ENCODE measurements around the gene SAMD5. TPM values are rescaled to one million over a fixed set of nuclear protein-coding genes. Genes with fewer than 3 reads are reported as not detected.
A peak's percentile ranks its signal among the peaks of the same experiment; 100 is the strongest.

SAMD5 gene
- total RNA-seq = 7.3 TPM

DNA sequence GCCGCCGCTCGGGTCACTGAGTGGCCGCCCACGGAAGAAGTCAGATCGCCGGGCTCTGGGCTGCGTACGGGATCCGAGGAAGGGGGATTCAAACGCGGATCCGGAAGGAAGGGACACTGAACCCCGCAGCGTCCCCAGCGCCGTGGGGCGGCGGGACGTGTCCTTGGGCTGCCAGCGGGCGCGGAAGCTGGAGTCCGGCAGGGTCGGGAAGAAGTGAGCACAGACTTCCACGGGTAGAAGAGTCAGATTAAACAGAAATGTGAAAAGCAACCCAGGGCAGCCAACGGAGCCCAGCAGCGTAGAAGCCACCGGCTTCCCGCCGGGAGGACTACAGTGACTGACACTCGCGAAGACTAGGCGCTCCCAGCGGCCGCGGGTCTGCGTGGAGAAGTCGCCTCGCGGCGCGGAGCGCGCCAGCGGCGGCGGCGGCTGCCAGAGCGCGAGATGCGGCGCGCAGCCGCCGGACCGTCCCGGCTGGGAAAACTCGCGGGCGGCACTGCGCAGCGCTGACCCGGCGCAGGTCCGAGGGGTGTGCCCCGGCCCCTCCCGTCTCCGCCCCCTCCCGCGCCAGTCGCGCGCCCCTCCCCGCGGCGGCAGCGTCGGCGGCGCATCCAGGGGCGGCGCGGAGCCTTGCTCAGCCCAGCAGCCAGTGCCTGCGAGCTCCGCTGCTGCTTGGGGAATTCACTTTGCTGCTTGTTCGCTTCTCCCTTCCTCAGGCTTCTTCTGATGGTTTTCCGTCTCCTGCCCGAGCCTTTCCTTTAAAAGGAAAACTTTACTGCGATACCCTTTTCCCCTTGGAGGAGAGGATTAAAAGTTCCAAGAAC lies at the start of gene SAMD5:
Gene SAMD5 (plus strand): TSS at position 649 of the 824 bp plus-strand sequence. CDS start 239 bp downstream, outside the sequence.
- peak; percentile 60 for DNase-seq (ENCODE audit: low spot score)

DNA sequence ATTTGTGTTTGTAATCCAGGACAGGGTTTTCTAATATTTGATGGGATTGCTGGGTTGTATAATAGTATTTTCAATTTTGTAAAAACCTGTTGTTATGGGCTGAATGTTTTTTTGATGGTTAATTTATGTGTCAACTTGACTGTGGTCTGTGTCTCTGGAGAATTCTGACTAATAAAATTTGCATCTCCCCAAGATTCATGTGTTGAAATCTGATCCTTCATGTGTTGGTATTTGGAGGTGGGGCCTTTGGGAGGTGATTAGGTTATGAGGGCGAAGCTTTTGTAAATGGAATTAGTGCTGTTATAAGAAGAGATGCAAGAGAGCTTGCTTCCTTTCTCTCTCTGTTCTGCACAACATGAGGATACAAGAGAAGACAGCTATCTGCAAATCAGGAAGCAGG lies 48.7 kb upstream of the SAMD5 start:
- DNase-seq (ENCODE audit: low spot score) = no peak

DNA sequence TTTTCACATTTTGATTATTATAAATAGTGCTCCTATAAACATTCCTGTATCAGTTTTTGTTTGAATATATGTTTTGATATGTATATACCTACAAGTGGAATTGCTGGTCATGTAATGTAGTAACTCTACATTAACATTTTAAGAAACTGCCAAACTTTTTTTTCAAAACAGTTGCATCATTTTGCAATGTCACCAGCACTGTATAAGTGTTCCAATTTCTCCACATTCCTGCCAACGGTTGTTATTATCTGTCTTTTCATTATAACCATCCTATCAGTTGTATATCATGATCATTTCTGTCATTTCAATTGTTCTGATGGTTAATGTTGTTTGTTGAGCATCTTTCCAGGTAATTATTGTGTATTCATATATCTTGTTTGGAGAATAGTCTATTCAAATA lies 44.8 kb upstream of the SAMD5 start:
- no peak for DNase-seq (ENCODE audit: low spot score)

DNA sequence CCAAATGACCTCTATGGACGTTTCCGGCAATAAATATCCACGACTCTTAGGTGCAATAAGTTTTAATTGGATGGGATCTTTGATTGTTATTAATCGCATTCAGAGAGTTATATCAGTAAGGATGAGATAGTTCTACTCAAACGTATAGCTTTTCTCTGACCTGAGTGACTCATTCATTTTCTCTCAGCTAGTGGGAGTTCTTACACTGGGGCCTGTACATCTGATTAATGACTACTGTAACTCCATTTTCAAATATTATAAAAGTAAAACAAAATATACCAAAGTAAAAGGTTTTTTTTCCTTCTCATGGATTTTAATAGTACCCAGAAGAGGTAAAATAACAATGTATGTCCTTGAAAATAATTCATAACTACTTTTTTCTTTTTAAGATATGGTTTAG lies 41.1 kb upstream of the SAMD5 start:
- DNase-seq (ENCODE audit: low spot score) = no peak

DNA sequence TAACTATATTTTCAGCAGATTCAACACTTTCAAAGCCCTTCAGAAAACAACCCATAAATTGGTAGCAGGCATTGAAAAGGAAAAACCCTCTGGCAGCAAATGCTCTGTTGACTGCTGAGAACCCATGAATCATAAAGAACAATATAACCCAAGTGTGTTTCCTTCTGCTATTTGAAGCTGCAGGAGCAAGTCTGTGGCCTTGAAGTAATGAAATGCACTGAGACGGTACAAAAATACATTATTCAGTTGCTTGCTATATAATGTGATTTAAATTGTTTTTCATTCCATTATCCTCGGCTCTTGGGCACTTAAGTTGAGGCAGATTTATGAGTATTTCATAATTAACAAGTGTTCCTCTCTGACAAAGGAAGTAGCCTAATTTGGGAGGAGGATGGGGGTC lies 40.6 kb upstream of the SAMD5 start:
- DNase-seq (ENCODE audit: low spot score) = no peak

DNA sequence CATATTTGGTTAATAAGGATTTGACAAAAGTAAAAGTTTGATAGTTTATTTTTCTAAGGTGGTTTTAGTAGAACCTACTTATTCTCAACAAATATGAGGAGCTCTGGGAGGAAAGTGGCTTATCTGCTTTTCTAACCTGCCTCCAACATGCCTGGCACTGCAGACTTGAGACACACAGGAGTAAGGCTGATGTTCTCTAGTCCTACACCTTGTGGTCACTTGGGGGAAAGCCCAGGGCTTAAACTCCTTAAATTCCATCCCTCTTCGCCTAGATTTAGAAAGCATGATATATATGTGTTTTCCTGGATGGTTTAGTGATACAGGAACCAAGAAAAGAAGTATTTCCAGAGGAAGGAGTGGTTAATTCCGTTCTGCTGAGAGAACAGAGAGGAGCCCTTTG lies 39.9 kb upstream of the SAMD5 start:
- DNase-seq (ENCODE audit: low spot score) = no peak

DNA sequence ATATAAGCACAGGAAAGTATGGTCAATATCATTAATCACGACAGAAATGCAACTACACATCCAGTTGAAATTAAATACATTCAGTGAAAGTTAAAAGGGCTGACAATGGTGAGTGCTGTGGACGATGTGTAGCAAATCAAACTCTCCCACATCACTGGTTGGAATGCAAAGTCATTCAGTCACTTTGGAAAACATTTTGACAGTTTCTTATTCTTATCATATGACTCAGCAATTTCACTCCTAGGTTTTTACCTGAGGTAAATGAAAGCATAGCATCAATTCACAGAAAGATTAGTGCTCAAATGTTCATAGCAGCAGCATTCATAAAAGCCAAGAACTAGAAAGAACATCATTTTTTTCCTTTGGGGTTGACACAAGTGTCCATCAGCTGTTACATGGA lies 28.6 kb upstream of the SAMD5 start:
- no peak for DNase-seq (ENCODE audit: low spot score)

DNA sequence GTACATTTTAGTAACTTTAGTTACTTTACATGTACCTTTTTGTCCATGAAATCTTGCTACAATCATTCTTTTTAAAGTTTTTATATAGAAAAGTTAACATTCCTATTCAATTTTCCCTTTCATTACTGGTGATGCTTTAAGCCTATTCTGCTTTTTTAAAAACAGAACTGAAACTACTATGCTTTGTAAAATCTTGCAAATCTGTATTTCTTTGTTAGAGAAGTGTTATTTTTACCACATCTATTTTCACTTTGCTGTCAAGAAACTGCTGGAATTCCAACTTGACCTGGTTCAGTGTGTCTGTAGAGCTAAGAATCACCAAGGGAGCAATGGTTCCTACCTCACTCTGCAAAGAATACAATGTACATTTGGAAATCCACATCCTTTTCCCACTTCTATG lies 21.8 kb upstream of the SAMD5 start:
- DNase-seq (ENCODE audit: low spot score) = no peak

DNA sequence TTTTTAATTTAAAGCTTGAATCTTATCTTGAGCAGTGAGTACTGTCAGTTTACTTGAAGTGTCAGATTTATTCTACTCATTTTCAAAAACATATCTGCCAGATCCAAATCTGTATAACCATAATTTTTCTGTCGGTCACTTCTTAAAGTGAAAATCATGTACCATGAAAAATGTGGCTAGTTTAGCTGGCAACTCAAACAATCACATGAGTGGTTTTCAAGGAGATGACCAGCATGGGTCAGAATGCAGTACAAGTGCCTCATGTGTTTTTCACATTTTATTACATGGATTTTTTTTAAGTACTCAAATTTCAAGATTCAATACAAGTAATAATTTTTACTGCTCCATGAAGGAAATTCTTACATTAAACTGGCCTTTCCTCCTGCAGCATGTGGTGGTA lies 11.0 kb upstream of the SAMD5 start:
- no peak for DNase-seq (ENCODE audit: low spot score)

DNA sequence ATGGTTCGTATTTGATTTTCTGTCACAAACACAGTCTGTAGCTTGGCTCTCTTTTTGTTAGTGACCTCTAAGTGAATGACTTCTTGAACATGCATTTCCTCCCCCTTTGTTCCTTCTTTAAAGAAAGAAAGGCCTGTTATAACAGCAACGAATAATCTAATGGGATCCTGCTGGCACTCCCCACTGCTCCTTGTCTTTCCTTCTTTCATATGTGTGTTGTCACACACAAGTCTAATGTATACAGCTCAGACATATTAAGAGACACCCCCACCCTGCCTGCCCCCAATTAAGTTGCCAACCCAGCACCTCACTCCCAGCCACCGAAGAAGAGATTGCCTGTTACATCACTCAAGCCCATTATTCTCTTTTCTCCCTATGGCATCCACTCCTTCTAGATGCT lies 4.9 kb upstream of the SAMD5 start:
- no peak for DNase-seq (ENCODE audit: low spot score)

DNA sequence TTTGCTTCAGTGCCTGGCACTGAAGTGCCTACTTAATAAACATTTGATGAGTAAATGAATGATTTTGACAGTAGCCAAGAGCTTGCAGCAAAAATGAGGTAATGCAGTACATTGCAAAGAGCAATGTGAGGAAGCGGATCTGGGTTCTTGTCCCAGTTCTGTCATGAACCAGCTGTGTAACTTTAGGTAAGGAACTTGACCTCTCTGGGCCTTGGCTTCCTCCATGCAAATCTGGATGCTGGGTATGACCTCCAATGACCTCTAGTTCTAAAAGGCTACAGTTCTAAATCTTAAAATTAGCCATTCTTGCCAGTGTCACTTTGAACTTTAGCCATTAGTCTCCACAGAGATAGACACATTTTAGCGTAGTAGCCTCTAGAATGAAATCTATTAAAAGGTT lies 3.6 kb upstream of the SAMD5 start:
- no peak for DNase-seq (ENCODE audit: low spot score)

DNA sequence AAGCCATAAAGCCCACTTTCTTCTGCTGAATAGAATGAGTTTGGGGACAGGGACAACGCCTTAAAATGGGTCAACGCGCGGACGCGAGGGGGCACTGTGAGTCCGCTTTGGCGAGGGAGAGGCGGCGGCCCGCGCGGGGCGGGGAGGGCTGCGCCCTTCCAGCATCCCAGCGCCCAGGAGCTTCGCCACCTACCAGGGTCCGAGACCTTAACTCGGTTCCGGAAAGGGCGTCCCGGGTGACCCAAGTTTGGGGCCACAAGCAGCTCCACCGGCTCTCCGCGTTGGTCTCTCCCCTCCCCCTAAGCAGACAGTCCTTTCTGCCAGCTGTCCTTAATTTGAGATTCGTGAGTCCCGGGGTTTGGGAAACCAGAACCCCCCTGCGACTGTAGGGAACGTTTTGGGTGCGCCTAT lies 1.8 kb upstream of the SAMD5 start:
- peak; percentile 74 for DNase-seq (ENCODE audit: low spot score)

DNA sequence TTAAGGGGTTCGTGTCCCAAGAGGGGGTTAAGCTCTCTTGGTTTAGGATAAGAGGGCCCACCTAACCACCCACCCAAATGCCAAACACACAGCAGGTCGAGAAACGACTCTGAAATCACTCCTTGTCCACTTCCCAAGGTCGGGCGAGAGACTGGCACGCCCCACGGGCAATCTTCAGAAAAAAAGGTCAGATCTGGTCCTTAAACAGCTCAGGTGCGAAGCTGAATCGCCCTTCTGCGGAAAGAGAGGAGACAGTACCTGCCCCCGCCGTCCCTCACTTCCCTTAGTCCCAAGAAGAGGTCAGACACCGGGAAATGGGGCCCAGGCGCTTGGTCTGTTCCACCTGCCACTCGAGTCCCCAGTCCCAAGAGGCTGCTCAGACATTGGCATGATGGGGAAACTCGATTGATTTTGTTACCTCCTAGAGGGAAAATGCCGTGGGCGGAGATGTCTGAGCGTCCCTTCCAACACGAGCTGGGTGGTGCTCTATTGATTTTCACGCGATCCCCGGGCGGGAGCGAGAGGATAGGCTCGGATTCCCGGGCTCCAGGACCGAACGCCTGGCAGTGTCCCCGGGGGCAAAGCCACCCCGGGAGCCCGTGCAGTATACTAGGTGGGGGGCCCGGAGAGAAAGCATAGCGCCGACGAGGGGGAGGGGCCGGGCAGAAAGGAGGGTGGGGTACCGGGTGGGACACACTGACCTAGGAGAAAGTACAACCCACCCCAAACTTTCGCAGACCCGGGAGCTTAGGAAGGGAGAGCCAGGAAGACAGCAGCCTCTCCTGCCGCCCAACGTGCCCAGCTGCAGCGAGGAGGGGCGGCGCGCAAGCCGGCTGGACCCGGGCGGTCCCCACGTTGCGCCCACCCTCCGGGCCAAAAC lies 1.1 kb upstream of the SAMD5 start:
- DNase-seq (ENCODE audit: low spot score) = no peak

DNA sequence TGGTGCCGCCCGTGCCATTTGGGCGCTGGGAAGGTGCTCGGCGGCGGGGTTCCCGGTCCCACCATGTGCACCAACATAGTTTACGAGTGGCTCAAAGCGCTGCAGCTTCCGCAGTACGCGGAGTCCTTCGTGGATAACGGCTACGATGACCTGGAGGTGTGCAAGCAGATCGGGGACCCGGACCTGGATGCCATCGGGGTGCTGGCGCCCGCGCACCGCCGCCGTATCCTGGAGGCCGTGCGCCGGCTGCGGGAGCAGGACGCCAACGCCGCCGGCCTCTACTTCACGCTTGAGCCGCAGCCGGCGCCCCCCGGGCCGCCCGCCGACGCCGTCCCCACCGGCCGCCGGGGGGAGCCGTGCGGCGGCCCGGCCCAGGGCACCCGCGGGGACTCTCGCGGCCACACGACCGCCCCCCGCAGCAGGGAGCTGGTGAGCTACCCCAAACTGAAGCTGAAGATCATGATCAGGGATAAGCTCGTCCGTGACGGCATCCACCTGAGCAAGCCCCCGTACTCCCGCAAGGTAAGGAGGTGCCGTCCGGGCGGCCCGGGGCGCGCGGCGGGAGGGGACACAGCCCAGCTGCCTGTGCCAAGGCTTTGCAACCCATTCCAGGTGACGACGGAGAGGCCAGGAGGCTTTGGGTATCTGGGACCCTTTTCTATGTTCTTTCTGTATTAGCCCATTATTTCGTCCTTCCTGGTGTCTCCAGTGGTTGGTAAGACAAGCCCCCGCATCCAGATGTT lies 547 bp downstream of the SAMD5 start:
- DNase-seq (ENCODE audit: low spot score) = no peak

DNA sequence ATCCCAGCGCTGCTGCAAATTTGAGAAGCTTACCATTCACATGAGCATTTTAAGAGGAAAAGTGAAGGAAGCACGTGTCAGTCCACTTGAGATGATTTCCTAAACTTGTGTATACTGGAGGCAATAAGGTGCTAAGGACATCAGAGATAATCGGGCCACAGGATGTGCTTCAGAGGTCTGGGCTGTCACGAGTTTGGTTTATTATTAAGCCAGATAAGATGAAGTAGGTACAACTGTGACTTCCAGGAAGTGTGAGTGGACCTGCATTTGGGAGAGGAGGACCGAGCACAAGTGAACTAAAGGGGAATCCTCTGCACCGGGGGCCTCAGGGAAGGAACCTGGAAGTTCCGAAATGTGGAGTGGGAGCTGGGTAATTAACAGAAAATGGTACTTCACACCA lies 1.4 kb downstream of the SAMD5 start:
- DNase-seq (ENCODE audit: low spot score) = peak; percentile 42

DNA sequence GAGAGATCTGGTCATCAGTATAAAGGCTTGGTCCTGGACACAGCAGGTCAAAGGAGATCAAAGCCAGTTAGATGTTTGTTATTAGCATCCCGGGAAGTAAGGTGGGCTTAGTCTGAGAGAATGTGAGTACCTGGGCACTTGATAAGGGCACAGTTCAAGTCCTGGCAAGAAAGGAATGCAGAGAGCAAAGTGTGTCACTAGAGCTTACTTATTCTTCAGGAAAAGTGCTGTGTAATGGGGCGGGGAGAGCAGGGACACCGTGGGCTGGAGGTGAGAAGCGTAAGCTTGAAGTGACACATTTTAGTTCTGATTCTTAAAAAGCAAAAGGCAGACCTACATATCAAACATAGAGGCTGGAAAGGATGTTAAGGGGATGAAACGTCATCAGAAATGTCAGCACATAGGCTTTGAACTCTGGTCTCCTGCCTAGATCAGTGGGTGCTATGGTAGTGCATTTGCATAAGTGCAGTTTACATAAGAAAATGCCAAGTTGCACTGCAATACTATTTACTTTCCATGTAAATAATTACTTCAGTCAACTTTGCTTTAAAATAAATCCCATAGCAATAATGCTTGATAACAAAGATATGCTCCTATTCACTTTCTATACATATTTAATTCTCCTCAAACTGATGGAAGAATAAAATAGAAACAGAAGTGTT lies 2.6 kb downstream of the SAMD5 start:
- DNase-seq (ENCODE audit: low spot score) = no peak

DNA sequence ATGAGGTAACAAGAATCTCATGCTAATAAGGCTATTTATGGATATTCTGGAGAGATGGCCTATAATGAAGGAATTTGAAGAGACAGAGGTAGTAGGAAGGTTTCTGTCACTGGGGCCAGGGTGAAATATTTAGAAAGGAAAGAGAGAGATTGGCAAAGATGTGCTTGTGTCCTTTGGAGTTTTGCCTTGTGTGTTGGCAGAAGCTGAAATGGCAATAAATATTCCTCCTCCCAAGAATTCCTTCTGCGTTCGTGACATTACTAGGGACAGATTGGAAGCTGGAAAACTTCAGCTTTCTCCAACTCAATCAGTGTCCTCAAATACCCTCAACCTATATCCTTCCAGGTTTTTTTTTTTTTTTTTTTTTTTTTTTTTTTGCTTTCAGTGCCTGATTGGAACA lies 6.3 kb downstream of the SAMD5 start:
- no peak for DNase-seq (ENCODE audit: low spot score)

DNA sequence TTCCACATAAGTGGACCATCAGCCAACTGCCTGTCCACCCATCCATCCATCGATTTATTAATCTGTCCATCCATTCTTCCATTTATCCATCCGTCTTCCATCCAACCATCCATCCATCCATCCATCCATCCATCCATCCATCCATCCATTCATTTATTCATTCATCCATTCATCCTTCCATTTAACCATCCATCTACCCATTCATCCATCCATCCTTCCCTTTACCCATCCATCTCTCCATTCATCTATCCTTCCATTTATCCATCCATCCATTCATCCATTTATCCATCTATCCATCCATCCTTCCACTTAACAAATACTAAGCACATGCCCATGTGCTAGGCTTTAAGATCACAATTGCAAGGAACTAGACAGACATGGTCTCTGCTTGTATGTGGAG lies 6.8 kb downstream of the SAMD5 start:
- no peak for DNase-seq (ENCODE audit: low spot score)

DNA sequence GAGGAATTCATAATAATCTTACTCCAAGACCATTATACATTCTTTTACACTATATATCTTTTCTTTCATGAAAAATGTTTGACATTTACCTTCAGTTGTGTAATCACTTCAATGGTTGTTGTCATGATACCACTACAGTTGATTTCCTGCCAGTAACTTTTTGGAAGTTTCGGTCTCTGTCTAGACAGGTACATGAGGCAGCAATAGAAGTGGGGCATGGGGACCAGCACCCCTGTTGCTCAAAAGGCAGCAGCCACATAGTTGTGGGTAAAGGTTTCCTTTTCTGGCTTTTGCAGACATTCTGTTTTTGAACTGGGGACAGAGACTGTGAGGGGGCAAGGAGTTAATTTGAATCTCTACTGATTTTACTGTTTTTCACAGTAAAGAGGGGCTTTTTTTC lies 14.1 kb downstream of the SAMD5 start:
- no peak for DNase-seq (ENCODE audit: low spot score)

DNA sequence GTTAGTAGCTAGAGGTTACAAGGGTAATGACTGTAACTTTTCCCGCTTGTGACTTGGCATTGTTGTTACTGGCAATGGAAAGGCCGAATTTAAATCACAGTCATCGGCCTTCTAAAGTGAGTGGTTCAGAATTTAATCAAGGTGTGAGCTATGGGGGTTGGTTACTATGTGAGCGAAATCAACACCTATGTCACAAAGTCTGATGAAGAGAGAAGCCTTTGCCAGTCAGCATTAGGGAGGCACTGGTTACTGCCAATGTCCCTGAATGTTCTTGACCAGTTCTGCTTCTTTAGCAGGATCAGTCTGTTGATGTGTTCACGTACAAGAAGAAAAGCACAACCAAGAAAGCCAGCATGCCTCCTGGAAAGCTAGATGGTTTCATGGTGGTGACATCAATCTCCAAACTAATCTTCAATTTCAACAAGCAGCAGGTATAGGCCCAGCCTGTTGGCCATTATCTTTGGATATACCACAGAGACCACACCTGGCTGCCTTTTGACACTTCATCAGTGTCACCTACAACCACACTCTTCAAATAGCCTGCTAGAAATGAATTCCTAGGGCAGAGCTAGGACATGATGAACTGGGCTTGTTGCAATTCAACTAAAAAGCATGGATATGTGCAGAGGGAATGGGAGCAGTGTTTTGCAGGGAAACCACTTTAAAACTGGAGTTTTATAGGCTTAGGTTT lies 17.2 kb downstream of the SAMD5 start:
- no peak for DNase-seq (ENCODE audit: low spot score)

DNA sequence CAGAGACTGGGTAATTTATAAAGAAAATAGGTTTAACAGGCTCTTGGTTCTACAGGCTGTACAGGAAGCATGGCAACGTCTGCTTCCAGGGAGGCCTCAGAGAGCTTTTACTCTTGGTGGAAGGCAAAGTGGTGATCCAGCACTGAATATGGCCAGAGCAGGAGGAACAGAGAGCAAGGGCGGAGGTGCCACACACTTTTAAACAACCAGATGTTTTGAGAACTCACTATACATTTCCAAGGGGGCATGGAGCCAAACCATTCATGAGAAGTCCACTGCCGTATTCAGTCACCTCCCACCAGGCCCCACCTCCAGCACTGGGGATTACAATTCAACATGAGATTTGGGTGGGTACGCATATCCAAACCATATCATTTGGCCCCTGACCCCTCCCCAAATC lies 18.7 kb downstream of the SAMD5 start:
- DNase-seq (ENCODE audit: low spot score) = no peak
